Hepatocyte (in vitro differentiated cells): ENCODE results near the gene ETV6.

ENCODE experiments used
- CTCF ChIP-seq: fragments of 200-600 bp; sonication (generic); IDR thresholded peaks from 2 replicates; pipeline ENCODE4 v1.5.1; 2016; ENCODE audit warnings: antibody characterized with exemption, mild to moderate bottlenecking; ENCODE audit not compliant: poor library complexity
- EZH2 ChIP-seq: fragments of 200-600 bp; sonication (generic); IDR thresholded peaks from 2 replicates; pipeline ENCODE4 v1.6.1; 2016; ENCODE audit warnings: antibody characterized with exemption, mild to moderate bottlenecking, borderline replicate concordance
- EZH2phosphoT487 ChIP-seq: fragments of 200-600 bp; sonication (generic); IDR thresholded peaks from one replicate; pipeline ENCODE4 v1.6.1; 2018; ENCODE audit warnings: antibody characterized with exemption, mild to moderate bottlenecking, low read depth, moderate library complexity; ENCODE audit not compliant: unreplicated experiment, severe bottlenecking

GRCh38 chr12:11819643-11820042, 170.2 kb downstream of the ETV6 start:
- TF ChIP-seq CTCF (no peak), EZH2phosphoT487 (no peak), EZH2 (no peak)
